ENCODE measurements around the gene C1orf174.

DNA sequence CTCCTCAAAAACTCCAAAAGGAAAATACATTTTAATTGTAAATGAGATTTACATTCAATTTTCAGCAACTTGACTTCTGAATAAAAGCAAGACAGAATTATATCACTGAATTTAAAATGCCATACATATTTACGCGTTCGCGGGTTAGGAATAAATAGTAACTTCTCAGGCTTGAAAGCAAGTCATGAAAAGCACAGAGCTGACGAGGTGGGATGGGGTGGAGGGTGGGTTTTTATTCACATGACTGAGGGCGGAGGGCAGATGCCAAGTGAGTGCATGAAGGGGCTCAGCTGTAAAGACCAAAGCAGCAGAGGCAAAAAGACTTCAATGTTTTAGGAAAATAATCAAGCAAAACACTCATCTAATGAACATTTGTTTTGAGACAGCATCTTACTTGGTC is 48.8 kb downstream of the C1orf174 start:
- no peak for TF ChIP-seq POLR2A (IDR thresholded peaks at IDR 0.05)
- no peak for TF ChIP-seq CTCF (IDR thresholded peaks at IDR 0.05)
